Tibial artery (tissue), 4 donors: Measurements from ENCODE around the gene C4orf54.

Experiments used
- DNase-seq, 2 donors: peaks; one replicate each; pipeline ENCODE4 v3.0.0-alpha.2; 2019
- H3K27ac ChIP-seq, 2 donors: fragments of 200-600 bp; sonication (generic) in 1 of 2; 1 replicate in 1 of 2; 2 replicates in 1 of 2; pipeline ENCODE4 v1.5.1; 2018 to 2019; ENCODE audit warnings: mild to moderate bottlenecking in 1 of 2
- H3K27me3 ChIP-seq, 2 donors: fragments of 200-600 bp; sonication (generic) in 1 of 2; one replicate each; pipeline versions ENCODE4 v1.5.1 to v1.6.0; 2016 to 2019
- H3K36me3 ChIP-seq, 3 donors: fragments of 200-600 bp; sonication (generic) in 2 of 3; one replicate each; pipeline ENCODE4 v1.5.1; 2016 to 2019; ENCODE audit warnings: mild to moderate bottlenecking in 2 of 3
- H3K4me1 ChIP-seq, 4 donors: fragments of 200-600 bp; sonication (generic) in 2 of 4; 1 replicate in 3 of 4; 2 replicates in 1 of 4; pipeline ENCODE4 v1.5.1; 2016 to 2019
- H3K4me3 ChIP-seq, 2 donors: fragments of 200-600 bp; sonication (generic) in 1 of 2; 1 replicate in 1 of 2; 2 replicates in 1 of 2; pipeline ENCODE4 v1.5.1; 2018 to 2019; ENCODE audit warnings: mild to moderate bottlenecking in 2 of 2
- H3K9me3 ChIP-seq, 3 donors: fragments of 200-600 bp; sonication (generic) in 1 of 3; one replicate each; pipeline ENCODE4 v1.5.1; 2016 to 2019
- intact Hi-C: fragments of 100-400 bp; cut with DNase I; formaldehyde crosslinking; loops from one replicate; pipeline ENCODE4 v1.15.0; 2023; ENCODE audit warnings: low total_unique reads
- TF ChIP-seq, protein P1 (sequence below), 2 experiments: fragments of 200-600 bp in 1 of 2; fragments of 450-650 bp in 1 of 2; IDR thresholded peaks; one replicate each; pipeline ENCODE4 v1.5.1; 2017 to 2019; ENCODE audit warnings: antibody characterized with exemption in 2 of 2, mild to moderate bottlenecking in 1 of 2, moderate library complexity in 1 of 2

The C4orf54 gene

DNA sequence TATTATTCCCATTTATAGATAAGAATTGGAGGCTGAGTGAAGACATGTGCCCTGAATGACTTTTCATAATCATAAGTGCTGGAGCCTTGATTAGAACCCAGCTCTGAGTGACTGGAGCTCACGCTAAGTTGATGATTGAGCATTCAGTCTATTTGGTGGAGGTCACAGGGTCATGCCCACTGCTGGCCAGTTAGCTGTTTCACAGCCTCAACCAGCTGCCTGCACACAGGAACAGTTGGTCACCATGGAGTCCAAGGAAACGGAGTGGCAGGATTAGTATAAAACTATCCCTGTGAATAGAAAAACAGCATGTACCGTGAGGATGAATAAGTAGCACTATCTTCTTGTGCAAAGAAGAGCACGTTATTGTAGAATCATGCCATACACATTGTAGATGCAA, 1.0 kb upstream of the C4orf54 start:
- intact Hi-C loops, result loop anchor here (10.0 kb wide), 1 partner anchor 94 kb away; the partner anchor contains the start of gene TRMT10A
- H3K27ac ChIP-seq, result no peak overlapping the region
- no peaks in the 10 kb centered on the region for H3K36me3 ChIP-seq
- no peak for DNase-seq
- H3K4me1 ChIP-seq, result peaks cover 0 to 24% (median 21%) of the 10 kb centered on the region in 4 donors
- H3K4me3 ChIP-seq, result no peak overlapping the region
- H3K9me3 ChIP-seq, result no peaks in the 10 kb centered on the region
- H3K27me3 ChIP-seq, result no peaks in the 10 kb centered on the region
- TF ChIP-seq, protein P1, sequence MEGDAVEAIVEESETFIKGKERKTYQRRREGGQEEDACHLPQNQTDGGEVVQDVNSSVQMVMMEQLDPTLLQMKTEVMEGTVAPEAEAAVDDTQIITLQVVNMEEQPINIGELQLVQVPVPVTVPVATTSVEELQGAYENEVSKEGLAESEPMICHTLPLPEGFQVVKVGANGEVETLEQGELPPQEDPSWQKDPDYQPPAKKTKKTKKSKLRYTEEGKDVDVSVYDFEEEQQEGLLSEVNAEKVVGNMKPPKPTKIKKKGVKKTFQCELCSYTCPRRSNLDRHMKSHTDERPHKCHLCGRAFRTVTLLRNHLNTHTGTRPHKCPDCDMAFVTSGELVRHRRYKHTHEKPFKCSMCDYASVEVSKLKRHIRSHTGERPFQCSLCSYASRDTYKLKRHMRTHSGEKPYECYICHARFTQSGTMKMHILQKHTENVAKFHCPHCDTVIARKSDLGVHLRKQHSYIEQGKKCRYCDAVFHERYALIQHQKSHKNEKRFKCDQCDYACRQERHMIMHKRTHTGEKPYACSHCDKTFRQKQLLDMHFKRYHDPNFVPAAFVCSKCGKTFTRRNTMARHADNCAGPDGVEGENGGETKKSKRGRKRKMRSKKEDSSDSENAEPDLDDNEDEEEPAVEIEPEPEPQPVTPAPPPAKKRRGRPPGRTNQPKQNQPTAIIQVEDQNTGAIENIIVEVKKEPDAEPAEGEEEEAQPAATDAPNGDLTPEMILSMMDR (IDR thresholded peaks at IDR 0.05), result no peak

DNA sequence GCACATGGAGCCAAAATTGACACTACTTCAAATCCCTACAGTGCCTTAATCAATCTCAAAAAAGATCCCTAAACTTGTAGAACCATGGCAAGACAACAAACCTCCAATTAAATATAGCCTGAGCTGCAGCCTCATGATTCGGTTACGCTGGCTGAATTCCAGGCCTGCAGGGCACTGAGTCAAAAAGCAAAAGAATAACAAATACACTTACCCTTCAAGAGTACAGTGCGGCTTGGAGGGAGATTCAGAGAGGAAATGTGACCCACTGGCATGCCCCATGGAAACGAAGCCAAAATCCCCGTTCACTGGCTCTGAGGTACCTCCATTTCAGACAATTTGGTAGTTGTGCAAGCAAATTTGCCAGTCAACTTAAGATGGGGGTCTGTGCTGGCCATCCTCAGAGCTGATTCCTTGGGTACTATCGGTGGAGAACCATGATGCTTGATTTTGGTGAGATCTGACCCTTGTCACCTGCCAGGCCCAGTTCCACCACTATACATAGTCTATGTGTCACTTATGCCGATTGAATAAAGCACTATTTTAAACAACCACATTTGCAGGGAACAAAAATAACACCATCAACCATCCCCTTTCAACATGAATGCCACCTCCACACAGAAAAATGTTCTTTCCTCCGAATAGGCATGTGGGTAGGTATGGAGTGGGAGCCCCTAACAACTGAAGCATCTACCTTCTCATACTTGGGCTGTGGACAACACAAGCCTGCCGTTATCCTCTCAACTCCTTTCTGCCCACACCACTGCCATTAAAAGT, 2.1 kb downstream of the C4orf54 start:
- DNase-seq, result peak; percentile 65 to 87
- no peaks in the 10 kb centered on the region for H3K36me3 ChIP-seq
- no peaks in the 10 kb centered on the region for H3K27me3 ChIP-seq
- TF ChIP-seq, protein P1 (IDR thresholded peaks at IDR 0.05), result no peak
- intact Hi-C loops, result loop anchor here (10.0 kb wide), 1 partner anchor 91 kb away; the partner anchor contains the start of gene TRMT10A
- H3K9me3 ChIP-seq, result no peaks in the 10 kb centered on the region
- peak overlapping the region; percentile 30 to 60 for H3K27ac ChIP-seq
- peaks cover 0 to 24% (median 21%) of the 10 kb centered on the region in 4 donors for H3K4me1 ChIP-seq
- no peak overlapping the region for H3K4me3 ChIP-seq

DNA sequence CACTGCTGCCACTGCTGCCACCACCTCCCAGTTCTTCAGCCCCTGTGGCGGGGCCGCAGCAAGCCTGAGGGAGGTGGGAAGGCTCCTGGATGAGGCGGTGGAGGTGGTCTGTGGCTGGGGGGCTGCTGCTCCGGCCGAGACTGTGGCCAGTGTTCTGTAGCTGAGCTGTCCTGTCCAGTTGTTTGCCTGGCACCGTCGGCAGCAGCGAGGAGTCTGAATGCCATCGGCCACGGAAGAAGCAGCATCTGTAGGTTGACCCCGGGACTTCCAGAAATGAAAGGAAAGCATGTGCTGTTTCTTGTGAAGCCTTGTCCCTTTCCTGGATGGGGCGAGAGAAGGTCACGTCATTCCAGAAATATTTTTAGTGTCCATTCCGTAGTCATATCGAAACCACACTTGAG, 3.3 kb downstream of the C4orf54 start:
- Histone ChIP-seq H3K27ac (peak overlapping the region; percentile 30 to 60), H3K4me3 (no peak overlapping the region), H3K9me3 (no peaks in the 10 kb centered on the region), H3K4me1 (peaks cover 0 to 24% (median 21%) of the 10 kb centered on the region in 4 donors), H3K36me3 (no peaks in the 10 kb centered on the region), H3K27me3 (no peaks in the 10 kb centered on the region)
- intact Hi-C loops, result loop anchor here (10.0 kb wide), 1 partner anchor 90 kb away; the partner anchor contains the start of gene TRMT10A
- DNase-seq, result no peak
- TF ChIP-seq, protein P1 (IDR thresholded peaks at IDR 0.05), result no peak

DNA sequence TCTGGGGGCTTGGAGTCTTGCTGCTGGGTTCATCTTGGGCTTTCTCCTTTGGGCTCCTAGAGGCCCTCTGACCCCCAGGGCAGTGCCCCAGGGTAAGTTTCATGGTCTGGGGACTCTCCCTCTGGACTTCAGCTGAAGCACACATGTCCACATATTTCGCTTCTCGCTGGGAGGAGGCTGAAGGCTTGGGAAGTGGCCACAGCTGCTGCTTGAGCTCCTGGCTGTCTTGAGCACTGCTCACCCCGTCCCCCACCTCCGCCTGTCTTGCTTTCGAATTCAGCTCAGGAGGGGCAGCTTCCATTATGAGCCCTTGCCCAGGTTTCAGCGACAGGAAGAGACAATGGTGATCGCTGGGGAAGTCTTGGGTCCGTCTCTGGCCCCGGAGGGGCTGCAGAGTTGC, 3.7 kb downstream of the C4orf54 start:
- no peak overlapping the region for H3K27ac ChIP-seq
- no peaks in the 10 kb centered on the region for H3K36me3 ChIP-seq
- intact Hi-C loops, result loop anchor here (10.0 kb wide), 1 partner anchor 89 kb away; the partner anchor contains the start of gene TRMT10A
- H3K27me3 ChIP-seq, result no peaks in the 10 kb centered on the region
- H3K4me1 ChIP-seq, result peaks cover 0 to 24% (median 21%) of the 10 kb centered on the region in 4 donors
- no peak for DNase-seq
- no peak overlapping the region for H3K4me3 ChIP-seq
- TF ChIP-seq, protein P1 (IDR thresholded peaks at IDR 0.05), result no peak
- H3K9me3 ChIP-seq, result no peaks in the 10 kb centered on the region

DNA sequence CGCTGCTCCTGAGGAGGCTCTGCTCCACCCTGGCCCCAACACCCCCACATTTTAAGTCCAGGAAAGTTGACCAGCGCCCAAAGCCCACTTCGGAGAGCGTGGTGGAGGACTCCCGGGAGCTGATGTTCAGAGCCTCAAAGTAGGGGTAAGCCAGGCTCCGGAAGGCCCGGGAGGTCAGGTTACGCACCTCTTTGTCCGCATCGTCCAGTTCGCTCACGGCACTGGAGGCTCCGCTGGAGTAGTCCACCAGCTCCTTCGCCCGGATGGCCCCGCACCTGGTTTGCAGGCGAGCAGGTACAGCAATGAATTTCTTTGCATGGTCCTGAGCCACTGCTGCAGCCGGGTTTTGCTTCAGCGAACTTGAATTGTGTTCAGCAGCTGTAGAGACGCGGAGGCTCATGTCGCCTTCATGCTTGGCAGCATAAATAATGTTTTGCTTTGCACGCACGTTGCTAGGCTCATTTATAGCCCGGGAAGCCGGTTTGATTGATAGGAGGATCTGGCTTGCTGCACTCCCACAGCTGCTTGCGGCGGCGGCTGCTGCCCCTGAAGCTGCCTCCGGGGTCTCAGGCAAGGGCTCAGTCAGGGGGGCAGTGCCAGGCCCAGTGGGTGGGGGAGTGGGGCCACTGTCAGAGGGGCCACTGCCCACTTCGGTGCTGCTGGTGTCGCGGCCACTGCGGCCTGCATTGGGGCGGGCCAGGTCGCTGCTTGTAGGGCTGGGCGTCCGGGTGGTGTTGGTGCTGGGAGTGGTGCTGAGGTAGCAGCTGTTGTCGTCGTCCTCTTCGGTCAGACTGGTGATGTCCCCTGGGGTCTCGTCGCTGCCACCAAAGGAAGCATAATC, 4.8 kb downstream of the C4orf54 start:
- Histone ChIP-seq H3K4me1 (peaks cover 0 to 24% (median 19%) of the 10 kb centered on the region in 4 donors), H3K9me3 (no peaks in the 10 kb centered on the region), H3K27ac (no peak overlapping the region), H3K4me3 (no peak overlapping the region), H3K27me3 (no peaks in the 10 kb centered on the region), H3K36me3 (no peaks in the 10 kb centered on the region)
- TF ChIP-seq, protein P1 (IDR thresholded peaks at IDR 0.05), result no peak
- no peak for DNase-seq
- intact Hi-C loops, result loop anchor here (10.0 kb wide), 1 partner anchor 88 kb away; the partner anchor contains the start of gene TRMT10A
